CD4-positive, alpha-beta T cell treated with Interleukin-6 for 4 hours (primary cell): ENCODE results near the gene FAM89B.
"Not testable (repeated sequence)": the region's sequence is repeated elsewhere in the genome, so short reads cannot be mapped to it uniquely, and the experiment has no call there.

Source experiments
- DNase-seq: peaks from one replicate; pipeline ENCODE4 v3.0.0-alpha.2; 2020; ENCODE audit warnings: mixed read lengths

FAM89B gene

GRCh38 chr11:65572356-65573051 is at the start of gene FAM89B:
TSS of gene FAM89B (plus strand) at chr11:65572538. CDS start at chr11:65572670, 132 bp downstream.
- peak; percentile 96 for DNase-seq

- DNase-seq, result peak; percentile 54
These were observed 49.4 kb upstream of the FAM89B start for GRCh38 chr11:65522718-65523630.

GRCh38 chr11:65523631-65523968 is 48.7 kb upstream of the FAM89B start:
- not testable (repeated sequence) for DNase-seq

- no peak for DNase-seq
These were observed 48.2 kb upstream of the FAM89B start for GRCh38 chr11:65524014-65524740.

- DNase-seq, result peak; percentile 78
These were observed 47.4 kb upstream of the FAM89B start, which contains the start of gene SCYL1 for GRCh38 chr11:65524741-65525545. TSS of gene SCYL1 (plus strand) at chr11:65525083. CDS start at chr11:65525154, 71 bp downstream.

- peak; percentile 35 for DNase-seq
These were observed 46.5 kb upstream of the FAM89B start for GRCh38 chr11:65525546-65526480.

- no peak for DNase-seq
These were observed 45.6 kb upstream of the FAM89B start for GRCh38 chr11:65526744-65527143.

GRCh38 chr11:65528819-65529350 is 43.5 kb upstream of the FAM89B start:
- DNase-seq, result no peak

GRCh38 chr11:65529475-65530156 is 42.7 kb upstream of the FAM89B start:
- DNase-seq, result no peak

- peak; percentile 37 for DNase-seq
These were observed 42.2 kb upstream of the FAM89B start for GRCh38 chr11:65530157-65530496.

- DNase-seq, result no peak
These were observed 39.8 kb upstream of the FAM89B start for GRCh38 chr11:65532388-65533064.

- no peak for DNase-seq
These were observed 37.2 kb upstream of the FAM89B start for GRCh38 chr11:65535102-65535501.

- DNase-seq, result no peak
These were observed 35.7 kb upstream of the FAM89B start for GRCh38 chr11:65536412-65537295.

GRCh38 chr11:65537296-65537597 is 35.1 kb upstream of the FAM89B start:
- DNase-seq, result no peak

- no peak for DNase-seq
These were observed 34.6 kb upstream of the FAM89B start for GRCh38 chr11:65537620-65538231.

- no peak for DNase-seq
These were observed 34.0 kb upstream of the FAM89B start for GRCh38 chr11:65538232-65538914.

- DNase-seq, result no peak
These were observed 33.2 kb upstream of the FAM89B start for GRCh38 chr11:65538915-65539743.
